ENCODE measurements around the gene COL1A2.

Gene COL1A2

DNA sequence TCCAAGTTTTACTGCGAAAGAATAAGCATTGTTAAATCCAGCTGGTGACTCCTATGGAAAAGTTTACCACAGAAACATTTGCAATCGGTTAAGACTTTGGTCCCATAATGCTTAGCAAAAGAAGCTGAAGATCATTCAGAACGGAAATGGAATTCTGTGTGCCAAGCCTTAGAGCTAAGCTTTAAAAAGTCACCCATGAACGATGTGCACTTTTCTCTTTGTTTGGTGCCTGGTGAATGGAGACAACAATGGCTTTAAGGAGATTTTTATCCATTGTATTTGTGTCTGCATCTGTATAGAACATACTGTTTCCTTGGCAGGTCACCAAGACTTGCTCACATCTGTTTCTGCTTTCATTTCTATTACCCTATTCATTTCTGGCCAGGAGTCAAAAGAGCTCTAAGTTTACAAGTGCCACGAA lies 26.3 kb upstream of the COL1A2 start:
- H3K27ac ChIP-seq = no peak overlapping the region
- TF ChIP-seq, protein P1, sequence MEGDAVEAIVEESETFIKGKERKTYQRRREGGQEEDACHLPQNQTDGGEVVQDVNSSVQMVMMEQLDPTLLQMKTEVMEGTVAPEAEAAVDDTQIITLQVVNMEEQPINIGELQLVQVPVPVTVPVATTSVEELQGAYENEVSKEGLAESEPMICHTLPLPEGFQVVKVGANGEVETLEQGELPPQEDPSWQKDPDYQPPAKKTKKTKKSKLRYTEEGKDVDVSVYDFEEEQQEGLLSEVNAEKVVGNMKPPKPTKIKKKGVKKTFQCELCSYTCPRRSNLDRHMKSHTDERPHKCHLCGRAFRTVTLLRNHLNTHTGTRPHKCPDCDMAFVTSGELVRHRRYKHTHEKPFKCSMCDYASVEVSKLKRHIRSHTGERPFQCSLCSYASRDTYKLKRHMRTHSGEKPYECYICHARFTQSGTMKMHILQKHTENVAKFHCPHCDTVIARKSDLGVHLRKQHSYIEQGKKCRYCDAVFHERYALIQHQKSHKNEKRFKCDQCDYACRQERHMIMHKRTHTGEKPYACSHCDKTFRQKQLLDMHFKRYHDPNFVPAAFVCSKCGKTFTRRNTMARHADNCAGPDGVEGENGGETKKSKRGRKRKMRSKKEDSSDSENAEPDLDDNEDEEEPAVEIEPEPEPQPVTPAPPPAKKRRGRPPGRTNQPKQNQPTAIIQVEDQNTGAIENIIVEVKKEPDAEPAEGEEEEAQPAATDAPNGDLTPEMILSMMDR (conservative IDR thresholded peaks at IDR 0.05) = no peak

DNA sequence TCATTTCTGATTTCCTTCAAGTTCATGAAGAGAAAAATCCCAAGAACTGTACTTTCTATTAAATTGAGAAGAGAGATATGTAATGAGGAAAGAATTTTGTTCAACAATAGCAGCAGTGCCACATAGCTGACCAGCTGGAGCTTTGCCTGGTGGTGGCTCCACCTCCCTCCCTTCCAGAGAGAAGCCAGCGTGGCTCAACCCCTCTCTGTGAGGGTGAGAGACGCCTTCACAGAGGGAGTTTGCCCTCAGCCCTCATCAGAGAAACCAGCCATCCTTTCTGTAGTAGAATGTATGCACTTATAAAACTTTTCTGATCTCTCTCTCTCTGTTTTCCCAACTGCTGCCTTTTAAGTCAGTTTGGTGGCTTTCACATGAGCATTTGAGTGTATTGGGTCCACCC lies 20.5 kb upstream of the COL1A2 start:
- TF ChIP-seq, protein P1 (conservative IDR thresholded peaks at IDR 0.05) = no peak

DNA sequence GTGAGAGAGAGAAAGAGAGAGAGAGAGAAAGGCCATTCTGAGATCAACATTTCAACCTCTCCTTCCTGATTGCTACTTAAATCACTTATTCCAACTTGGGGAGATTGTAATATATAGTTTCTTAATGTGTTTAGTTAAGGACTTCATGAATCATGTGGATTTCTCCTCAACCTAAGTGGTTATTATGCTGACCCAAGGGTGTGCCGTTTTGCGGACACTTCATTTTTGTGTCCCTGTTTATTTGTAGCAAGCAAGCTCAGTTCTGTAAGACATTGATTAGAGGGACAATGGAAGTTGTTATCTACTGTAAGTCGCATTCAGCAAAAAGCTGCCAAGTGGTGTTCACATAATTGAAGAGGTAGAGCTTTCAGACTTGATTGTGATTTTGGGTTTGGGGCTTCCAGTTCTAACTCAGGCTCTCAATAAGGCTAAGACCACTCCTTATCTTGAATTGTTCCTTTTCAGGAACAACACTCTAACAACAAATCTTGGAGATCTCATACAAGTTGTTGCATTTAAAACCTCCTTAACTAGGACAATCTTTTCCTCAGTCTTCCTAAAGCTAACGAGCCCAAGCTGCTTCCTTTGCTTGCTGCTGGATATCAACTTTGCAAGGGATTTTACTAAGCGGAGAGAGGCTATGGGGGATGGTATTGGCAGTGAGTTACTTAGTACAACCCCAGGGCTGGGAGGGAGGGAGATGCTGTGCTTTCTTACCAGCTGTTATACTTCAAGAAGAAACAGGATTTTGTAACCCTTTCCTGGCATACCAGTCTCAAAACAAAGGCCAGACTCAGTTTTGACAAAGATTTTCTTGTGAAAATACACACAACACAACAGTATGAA lies 19.8 kb upstream of the COL1A2 start:
- TF ChIP-seq, protein P1 (conservative IDR thresholded peaks at IDR 0.05) = no peak
- no peak overlapping the region for H3K27ac ChIP-seq

More for the DNA sequence above, 20.5 kb upstream of the COL1A2 start:
- no peak overlapping the region for H3K27ac ChIP-seq

DNA sequence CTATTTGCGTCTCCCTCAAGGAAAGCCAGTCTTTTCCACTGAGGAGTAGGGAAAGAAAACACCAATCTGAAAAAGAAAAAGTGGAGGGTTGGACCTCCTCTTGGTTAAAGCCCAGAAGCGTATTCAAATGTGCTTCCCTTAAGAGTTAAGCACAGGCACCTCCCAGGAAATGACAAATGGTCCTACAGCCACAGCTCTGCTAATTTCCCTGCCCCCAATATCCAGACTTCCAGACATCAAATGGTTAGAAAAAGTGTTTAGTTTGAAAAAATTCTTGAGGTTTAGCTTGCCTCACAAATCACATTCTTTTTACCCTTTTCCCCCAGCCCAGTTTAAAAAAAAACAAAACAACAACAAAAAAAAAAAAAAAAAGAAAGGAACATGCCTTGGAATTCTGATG lies 19.0 kb upstream of the COL1A2 start:
- H3K27ac ChIP-seq = no peak overlapping the region
- TF ChIP-seq, protein P1 (conservative IDR thresholded peaks at IDR 0.05) = no peak

DNA sequence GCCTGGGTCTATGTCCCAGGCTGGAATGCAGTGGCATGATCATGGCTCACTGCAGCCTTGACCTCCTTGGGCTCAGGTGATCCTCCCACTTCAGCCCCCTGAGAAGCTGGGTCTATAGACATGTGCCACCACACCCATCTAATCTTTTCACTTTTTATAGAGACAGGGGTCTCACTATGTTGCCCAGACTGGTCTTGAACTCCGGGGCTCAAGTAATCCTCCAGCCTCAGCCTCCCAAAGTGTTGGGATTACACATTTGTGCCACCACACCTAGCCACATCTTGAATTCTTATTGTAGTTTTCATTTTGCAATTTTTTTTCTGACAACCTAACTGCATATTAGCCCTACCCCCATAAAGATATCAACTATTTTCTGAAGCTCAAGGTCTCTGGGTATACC lies 18.4 kb upstream of the COL1A2 start:
- TF ChIP-seq, protein P1 (conservative IDR thresholded peaks at IDR 0.05) = no peak
- no peak overlapping the region for H3K27ac ChIP-seq

DNA sequence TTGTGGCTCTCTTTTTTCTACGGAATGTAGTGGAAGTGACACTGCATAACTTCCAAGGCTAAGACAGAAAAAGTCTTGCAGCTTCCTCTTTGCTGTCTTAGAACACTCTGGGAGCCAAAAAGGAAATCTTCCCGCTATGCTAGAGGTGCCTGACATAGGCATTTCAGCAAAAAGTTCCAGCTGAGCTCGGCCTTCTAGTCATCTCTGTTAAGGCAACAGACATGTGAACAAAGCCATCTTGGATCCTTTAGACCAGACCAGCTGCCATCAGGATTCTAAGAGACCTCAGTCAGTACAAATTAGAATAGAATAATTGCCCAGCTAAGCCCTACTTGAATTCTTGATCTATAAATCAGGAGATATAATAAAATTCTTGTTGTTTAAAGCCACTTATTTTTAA lies 16.3 kb upstream of the COL1A2 start:
- TF ChIP-seq, protein P1 (conservative IDR thresholded peaks at IDR 0.05) = no peak
- no peak overlapping the region for H3K27ac ChIP-seq

DNA sequence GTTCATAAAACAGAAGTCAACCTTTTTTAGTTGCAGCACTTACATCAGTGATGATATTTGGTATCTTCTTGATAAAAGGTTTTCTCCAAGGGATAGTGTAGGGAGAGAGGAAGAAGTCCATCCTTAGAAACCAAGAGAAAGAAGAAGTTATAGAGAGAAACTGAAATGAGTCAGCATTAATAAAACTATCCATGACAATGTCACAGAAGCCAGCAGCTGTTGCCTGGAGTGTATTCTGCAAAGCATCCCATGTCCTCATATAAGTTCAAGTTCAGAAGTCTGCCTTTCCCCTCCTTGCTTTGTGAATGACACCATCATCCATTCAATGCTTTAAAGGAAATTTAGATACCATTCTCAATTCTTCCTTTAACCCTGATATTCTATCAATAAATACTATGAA lies 14.4 kb upstream of the COL1A2 start:
- H3K27ac ChIP-seq = no peak overlapping the region
- TF ChIP-seq, protein P1 (conservative IDR thresholded peaks at IDR 0.05) = no peak
